HepG2 (cell line): ENCODE measurements around the gene UBR1. TPM values are rescaled to one million over a fixed set of nuclear protein-coding genes. Genes with fewer than 3 reads are reported as not detected.
A peak's percentile ranks its signal among the peaks of the same experiment; 100 is the strongest.

Experiments used
- GMEB1 ChIP-seq: sonication (generic); formaldehyde crosslinking; IDR thresholded peaks from 2 replicates; pipeline ENCODE4 v1.5.1; 2020; ENCODE audit warnings: missing genetic modification reagents, mild to moderate bottlenecking, borderline replicate concordance
- HIVEP1 ChIP-seq: sonication (generic); formaldehyde crosslinking; IDR thresholded peaks from 2 replicates; pipeline ENCODE4 v1.4.0; 2020; ENCODE audit warnings: mild to moderate bottlenecking, missing genetic modification reagents
- KDM5A ChIP-seq: fragments of 200-600 bp; sonication (generic); IDR thresholded peaks from 2 replicates; pipeline ENCODE4 v1.7.0; 2018; ENCODE audit warnings: antibody characterized with exemption, mild to moderate bottlenecking, low read length, borderline replicate concordance
- MAFK ChIP-seq, 2 experiments: IDR thresholded peaks in 1 of 2; conservative IDR thresholded peaks in 1 of 2; 2 replicates each; pipeline ENCODE4 v1.6.1; 2011; ENCODE audit warnings: improper control_type of control experiment in 2 of 2, low read length in 2 of 2
- RAD51 ChIP-seq: fragments of 450-650 bp; IDR thresholded peaks from 2 replicates; pipeline ENCODE4 v1.6.1; 2016; ENCODE audit warnings: borderline replicate concordance
- SOX13 ChIP-seq, 3 experiments: fragments of 450-650 bp in 1 of 3; sonication (generic) in 1 of 3; formaldehyde crosslinking in 1 of 3; IDR thresholded peaks in 2 of 3; conservative IDR thresholded peaks in 1 of 3; 2 replicates each; pipeline versions ENCODE4 v1.5.0 to v1.6.1; 2016 to 2020; ENCODE audit warnings: antibody characterized with exemption in 1 of 3, mild to moderate bottlenecking in 1 of 3, missing compliant biosample characterization in 1 of 3, missing genetic modification reagents in 1 of 3, moderate library complexity in 1 of 3
- ZNF687 ChIP-seq: sonication (generic); formaldehyde crosslinking; IDR thresholded peaks from 2 replicates; pipeline ENCODE4 v1.5.1; 2020; ENCODE audit warnings: mild to moderate bottlenecking, missing genetic modification reagents, moderate library complexity
- polyA plus RNA-seq, 8 experiments: library from polyadenylated mRNA; depleted of rRNA in 3 of 8; stranded (reverse) in 7 of 8; unstranded in 1 of 8; fragments of >200 nt; fragmentation: Illumina TruSeq in 4 of 8; extraction: Trizol in 4 of 8; gene quantifications; 2 replicates each; pipeline versions ENCODE4 v1.2.1 to v1.2.3, GENCODE V29; 2011 to 2016; ENCODE audit warnings: low read depth in 4 of 8, missing spikeins in 1 of 8, mixed read lengths in 1 of 8; ENCODE audit not compliant: insufficient read depth in 1 of 8
- total RNA-seq, 5 experiments: library from RNA; depleted of rRNA; stranded (reverse); fragments of >200 nt; fragmentation: Illumina TruSeq; extraction: Trizol; gene quantifications; 2 replicates each; pipeline ENCODE4 v1.2.3, GENCODE V29; 2016; ENCODE audit warnings: low read depth in 1 of 5
- TF ChIP-seq, protein P1 (sequence below): sonication (generic); formaldehyde crosslinking; IDR thresholded peaks from 2 replicates; pipeline ENCODE4 v1.5.0; 2020; ENCODE audit warnings: mild to moderate bottlenecking, missing genetic modification reagents, borderline replicate concordance

UBR1 gene
- total and polyA plus RNA-seq, 2 of the 13 experiments (the other 11 are each of a cell fraction or from before 2014, with no cell fraction given): 6.4 to 18.0 TPM

GRCh38 chr15:43133430-43134156 is 27.8 kb upstream of the UBR1 start, which contains the start of gene TMEM62 (continued):
- TF ChIP-seq ZNF687 (peak; percentile 87), RAD51 (no peak), SOX13 (IDR thresholded peaks at IDR 0.05) (no peak), SOX13 (CRISPR knock-in tag; conservative IDR thresholded peaks at IDR 0.05 in 1 of 2, IDR thresholded peaks at IDR 0.05 in 1 of 2) (0 out of 4 replicates have a peak, but pooled peaks of 1 of the 2 experiments have one; percentile 39), GMEB1 (CRISPR knock-in tag) (peak; percentile 33; the same call in 1 of the 2 replicates), KDM5A (peak; percentile 33; the same call in 1 of the 2 replicates), MAFK (conservative IDR thresholded peaks at IDR 0.05 in 1 of 2, IDR thresholded peaks at IDR 0.05 in 1 of 2; ENCODE audit: low read length in 2 of 2) (no peak), HIVEP1 (CRISPR knock-in tag) (no peak)
- TF ChIP-seq, protein P1, sequence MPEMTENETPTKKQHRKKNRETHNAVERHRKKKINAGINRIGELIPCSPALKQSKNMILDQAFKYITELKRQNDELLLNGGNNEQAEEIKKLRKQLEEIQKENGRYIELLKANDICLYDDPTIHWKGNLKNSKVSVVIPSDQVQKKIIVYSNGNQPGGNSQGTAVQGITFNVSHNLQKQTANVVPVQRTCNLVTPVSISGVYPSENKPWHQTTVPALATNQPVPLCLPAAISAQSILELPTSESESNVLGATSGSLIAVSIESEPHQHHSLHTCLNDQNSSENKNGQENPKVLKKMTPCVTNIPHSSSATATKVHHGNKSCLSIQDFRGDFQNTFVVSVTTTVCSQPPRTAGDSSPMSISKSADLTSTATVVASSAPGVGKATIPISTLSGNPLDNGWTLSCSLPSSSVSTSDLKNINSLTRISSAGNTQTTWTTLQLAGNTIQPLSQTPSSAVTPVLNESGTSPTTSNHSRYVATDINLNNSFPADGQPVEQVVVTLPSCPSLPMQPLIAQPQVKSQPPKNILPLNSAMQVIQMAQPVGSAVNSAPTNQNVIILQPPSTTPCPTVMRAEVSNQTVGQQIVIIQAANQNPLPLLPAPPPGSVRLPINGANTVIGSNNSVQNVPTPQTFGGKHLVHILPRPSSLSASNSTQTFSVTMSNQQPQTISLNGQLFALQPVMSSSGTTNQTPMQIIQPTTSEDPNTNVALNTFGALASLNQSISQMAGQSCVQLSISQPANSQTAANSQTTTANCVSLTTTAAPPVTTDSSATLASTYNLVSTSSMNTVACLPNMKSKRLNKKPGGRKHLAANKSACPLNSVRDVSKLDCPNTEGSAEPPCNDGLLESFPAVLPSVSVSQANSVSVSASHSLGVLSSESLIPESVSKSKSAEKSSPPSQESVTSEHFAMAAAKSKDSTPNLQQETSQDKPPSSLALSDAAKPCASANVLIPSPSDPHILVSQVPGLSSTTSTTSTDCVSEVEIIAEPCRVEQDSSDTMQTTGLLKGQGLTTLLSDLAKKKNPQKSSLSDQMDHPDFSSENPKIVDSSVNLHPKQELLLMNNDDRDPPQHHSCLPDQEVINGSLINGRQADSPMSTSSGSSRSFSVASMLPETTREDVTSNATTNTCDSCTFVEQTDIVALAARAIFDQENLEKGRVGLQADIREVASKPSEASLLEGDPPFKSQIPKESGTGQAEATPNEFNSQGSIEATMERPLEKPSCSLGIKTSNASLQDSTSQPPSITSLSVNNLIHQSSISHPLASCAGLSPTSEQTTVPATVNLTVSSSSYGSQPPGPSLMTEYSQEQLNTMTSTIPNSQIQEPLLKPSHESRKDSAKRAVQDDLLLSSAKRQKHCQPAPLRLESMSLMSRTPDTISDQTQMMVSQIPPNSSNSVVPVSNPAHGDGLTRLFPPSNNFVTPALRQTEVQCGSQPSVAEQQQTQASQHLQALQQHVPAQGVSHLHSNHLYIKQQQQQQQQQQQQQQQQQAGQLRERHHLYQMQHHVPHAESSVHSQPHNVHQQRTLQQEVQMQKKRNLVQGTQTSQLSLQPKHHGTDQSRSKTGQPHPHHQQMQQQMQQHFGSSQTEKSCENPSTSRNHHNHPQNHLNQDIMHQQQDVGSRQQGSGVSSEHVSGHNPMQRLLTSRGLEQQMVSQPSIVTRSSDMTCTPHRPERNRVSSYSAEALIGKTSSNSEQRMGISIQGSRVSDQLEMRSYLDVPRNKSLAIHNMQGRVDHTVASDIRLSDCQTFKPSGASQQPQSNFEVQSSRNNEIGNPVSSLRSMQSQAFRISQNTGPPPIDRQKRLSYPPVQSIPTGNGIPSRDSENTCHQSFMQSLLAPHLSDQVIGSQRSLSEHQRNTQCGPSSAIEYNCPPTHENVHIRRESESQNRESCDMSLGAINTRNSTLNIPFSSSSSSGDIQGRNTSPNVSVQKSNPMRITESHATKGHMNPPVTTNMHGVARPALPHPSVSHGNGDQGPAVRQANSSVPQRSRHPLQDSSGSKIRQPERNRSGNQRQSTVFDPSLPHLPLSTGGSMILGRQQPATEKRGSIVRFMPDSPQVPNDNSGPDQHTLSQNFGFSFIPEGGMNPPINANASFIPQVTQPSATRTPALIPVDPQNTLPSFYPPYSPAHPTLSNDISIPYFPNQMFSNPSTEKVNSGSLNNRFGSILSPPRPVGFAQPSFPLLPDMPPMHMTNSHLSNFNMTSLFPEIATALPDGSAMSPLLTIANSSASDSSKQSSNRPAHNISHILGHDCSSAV: no peak
